HG03103 (cell line): ENCODE measurements around the gene HADHB.
"Not testable (repeated sequence)": the region's sequence is repeated elsewhere in the genome, so short reads cannot be mapped to it uniquely, and the experiment has no call there.

Experiments
- ATAC-seq: cut with Tn5 transposase; IDR thresholded peaks from one replicate; pipeline ENCODE4 v1.9.1; 2021; ENCODE audit warnings: low read depth; ENCODE audit not compliant: unreplicated experiment

Gene HADHB

DNA sequence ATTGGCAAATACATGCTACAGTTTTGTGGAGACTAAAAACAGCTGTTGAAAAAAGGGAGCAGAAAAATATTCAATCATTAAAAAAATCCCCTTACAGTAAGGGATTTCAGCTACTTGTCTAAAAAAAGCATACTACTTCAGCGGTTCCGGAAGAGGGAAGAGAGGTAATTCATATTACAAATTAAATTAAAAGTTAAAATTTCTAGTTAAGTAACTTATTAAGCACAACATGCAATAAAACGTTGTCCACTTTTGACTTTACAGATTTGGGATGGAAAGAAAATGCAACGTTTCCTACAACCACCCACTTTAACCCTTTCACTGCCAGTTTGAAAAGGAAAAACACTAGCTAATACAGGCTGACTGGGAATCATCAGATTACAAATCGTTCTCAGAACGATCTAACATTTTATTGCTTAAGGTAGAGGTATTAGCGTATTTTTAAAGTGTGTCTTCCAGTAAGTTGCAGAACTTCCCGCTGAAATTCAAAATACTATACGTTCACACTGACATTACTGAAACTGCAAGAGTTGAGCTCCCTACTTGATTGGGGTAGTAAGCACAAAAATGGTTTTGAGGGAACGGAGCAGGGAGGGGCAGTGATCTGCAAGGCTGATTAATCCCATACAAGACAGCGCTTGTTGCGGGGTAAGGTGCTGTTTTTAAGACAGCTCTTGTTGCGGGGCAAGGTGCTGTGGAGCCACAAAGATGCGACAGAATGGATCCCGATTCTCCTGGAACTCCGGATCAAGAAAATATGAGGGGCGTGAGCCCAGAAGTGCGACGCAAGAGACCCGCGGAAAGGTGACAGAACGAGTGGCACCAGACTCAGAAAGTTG, 1.1 kb upstream of the HADHB start:
- no peak for ATAC-seq

DNA sequence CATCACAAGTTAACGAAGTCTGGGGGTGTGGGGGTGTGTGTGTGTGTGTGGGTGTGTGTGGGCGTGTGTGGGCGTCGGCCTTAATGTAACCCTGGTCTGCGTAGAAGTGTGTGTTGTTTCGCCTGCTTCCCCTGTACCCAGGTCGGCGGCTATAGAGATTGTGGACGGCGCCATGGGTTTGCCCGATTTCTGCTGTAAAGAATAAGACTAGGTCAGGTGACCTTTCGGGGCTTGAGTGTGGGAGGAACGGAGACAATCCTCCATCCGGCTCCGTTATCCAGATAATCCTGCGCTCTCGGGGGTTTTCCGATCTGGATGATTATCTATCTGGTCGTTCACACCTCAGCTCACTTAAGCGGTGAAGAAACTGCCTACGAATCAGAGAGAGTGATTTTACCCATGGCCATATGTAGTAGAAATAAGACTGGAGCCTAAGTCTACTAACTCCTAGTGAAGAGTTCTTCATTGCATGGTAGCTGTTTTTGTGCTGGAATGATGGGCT, 543 bp downstream of the HADHB start:
- ATAC-seq, result no peak

DNA sequence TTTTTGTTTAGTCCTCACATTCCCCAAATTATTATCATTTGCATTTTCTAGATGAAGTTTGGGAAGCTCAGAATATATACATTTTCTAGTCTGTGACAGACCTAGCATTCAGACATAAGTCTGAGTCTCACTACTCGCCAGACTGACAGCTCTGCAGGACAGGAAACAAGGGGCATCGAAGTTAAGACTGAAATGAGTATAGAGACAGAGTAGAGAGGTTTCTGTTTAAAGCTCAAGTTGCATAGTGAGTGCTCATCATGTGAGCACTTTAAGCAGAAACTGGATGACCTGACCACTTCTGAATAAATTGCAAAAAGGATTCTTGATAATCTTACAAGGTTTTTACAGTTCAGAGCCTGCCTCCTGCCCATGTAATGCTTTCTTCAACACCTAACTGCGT, 1.1 kb downstream of the HADHB start:
- ATAC-seq, result peak; percentile 55

DNA sequence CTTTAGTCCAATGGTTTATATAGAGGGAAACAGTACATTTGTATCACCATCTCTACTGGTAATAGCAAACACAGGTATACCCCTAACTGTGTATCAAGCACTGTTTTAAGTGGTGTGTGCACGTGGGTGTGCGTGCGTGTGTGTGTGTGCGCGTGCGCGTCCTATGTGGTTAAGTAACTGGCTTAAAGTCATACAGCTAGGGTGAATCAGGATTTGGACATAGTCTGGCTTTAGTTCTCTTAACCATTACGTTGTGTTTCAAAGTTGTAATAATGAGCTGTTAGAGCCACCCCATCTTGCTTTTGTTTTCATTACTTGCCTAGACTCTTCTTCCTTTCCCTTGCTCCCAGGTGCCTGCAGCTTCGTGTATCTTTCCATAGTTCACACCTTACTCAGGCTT, 2.1 kb downstream of the HADHB start:
- ATAC-seq, result no peak

DNA sequence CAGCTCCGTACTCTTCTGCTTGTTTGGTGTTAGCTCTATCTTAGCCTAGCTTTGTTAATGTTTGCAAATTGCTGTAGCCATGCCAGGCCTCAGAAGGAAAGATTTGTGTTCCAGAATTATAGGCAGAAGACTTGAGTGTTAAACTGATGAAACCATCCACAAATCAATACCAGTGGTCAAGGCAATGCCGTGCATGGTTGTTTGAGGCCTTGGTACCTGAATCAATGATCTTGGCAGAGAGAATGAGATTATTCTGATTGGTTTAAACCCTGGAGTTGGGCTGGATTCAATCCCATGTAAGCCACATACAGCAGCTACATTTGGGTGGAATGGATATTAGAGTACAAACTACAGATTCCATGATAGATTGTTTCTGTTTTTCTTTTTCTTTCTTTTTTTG, 4.9 kb downstream of the HADHB start:
- no peak for ATAC-seq

DNA sequence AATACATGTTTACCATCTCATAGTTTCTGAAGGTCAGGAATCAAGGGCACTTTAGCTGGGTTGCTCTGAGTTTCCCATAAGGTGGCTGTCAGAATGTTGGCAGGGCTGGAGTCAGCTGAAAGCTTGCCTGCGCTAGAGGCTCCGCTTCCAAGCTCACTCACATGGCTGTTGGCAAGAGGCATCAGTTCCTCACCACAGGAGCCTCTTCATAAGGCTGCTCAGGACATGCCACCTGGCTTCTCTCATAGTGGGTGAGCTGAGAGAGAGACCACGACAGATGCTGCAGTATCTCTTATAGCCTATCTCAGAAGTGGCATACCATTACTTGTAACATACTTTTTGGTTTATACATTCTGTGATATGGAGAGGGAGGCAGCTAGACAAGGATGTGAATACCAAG, 7.2 kb downstream of the HADHB start:
- ATAC-seq, result no peak

DNA sequence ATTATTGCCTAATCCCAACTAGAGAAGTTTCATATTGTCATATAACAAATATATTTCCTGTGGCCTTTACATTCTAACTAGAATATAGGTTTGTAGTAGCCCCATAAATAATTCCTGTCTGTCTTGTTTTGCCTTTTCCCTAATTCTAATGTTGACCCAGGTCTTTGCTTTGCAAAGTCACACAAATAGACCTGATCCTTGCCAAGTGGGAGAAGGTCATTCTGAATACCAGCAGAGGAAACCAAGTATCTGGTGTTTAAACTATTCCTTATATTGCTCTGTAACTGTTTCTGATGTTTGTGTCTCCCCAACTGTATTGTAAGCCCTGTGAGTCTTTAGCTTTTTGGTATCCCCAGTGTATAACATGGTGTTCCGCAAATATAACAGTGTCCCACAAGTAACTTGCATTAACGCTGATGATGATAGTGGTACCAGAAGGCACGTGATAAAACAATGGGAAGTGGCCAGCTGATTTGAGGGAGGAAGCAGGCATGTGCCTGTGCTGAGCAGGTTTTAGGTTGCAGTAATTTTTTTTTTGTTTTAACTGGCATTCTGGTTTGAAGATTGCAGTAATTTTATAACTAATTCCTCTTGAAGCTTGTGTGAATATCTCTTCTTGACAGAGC, 11.1 kb downstream of the HADHB start:
- ATAC-seq, result no peak

DNA sequence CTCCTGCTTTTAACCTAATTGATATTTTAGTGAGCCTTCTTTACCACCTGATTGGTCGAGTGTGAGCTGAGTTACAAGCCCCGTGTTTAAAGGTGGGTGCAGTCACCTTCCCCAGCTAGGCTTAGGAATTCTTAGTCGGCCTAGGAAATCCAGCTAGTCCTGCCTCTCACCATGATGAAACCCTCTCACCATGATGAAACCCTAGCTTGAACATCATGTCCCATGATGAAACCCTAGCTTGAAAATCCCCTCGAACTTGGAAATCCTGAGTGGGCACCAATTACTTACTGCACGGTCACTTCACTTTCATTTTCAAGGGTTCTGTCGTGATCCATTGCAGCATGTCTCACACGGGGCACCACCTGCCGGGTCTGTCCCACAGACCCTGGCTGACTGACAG, 14.1 kb downstream of the HADHB start:
- not testable (repeated sequence) for ATAC-seq

DNA sequence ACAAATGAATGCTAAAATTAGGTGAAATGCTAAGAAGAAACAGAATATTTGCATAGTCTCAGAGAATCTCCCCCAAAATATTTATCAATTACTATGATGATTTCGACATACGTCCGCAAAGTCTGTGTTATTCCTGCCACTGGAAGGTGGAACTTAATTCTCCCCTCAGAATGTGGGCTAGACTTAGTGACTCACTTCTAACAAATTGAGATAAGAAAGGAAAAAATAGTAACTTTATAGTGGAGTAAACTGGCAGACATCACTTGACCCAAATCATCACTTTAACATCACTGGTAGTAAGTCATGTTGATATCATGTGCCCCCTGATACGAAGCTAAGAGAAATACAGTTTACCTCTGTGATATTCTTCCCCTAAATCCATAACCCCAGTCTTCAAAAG, 23.5 kb downstream of the HADHB start:
- ATAC-seq, result no peak

DNA sequence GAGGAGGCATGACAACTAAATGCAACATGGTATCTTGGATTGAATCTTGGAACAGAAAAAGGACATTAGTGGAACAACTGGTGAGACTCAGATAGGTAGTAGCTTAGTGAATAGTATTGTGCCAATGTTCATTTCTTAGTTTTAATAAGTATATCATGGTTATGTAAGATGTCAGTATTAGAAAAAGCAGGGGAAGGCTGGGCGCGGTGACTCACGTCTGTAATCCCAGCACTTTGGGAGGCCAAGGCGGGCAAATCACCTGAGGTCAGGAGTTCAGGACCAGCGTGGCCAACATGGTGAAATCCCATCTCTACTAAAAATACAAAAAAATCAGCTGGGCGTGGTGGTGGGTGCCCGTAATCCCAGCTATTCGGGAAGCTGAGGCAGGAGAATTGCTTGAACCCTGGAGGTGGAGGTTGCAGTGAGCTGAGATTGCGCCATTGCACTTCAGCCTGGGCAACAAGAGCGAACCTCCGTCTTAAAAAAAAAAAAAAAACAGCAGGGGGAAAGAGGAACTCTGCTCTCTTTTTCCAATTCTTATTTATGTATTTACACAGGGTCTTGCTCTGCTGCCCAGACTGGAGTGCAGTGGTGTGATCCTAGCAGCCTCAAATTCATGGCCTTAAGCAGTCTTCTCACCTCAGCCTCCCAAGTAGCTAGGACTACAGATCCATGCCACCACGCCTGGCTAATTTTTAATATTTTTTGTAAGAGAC, 24.1 kb downstream of the HADHB start:
- not testable (repeated sequence) for ATAC-seq

DNA sequence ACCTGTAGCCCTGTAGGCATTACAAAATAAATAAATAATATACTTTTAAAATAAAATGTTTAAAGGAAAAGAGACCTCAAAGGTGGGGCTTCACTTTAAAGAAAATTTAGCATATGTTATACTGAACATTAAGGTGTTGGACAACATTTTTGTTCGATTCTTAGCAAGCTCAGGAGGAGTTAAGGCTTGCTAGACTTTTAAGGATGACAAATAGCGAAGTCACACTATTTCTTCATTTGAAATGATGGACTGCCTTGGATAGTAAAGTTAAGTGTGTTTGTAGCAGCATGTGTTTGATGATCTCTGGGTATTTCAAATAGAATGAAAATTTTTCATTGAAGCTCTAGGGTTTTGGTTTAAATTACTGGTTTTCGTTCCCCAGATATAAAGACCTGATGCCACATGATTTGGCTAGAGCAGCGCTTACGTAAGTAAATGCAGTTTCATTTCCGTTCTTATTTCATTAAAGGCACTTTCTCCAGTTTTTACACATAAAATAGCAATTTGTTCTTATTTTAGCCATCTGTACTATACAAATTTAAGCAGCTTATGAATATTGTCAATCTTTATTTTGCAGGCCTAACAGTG, 24.9 kb downstream of the HADHB start:
- ATAC-seq, result no peak

DNA sequence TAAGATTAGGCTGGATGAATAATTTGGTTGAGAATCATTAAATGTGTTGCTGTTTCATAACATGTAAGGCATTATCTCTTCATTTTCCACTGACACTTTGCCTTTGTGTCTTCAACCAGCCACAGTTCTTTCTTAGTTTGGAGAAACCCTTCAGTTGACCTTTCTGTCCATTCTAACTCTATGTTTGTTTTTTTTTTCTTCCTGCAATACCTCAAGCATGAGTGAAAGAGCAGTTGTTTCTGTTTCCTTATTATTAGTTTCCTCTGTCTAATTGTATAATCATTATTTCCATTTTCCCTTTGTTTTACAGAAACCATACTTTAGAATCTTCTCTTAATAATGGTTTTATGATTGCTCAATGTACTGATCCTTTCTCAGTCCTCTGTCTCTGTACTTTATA, 25.6 kb downstream of the HADHB start:
- no peak for ATAC-seq

DNA sequence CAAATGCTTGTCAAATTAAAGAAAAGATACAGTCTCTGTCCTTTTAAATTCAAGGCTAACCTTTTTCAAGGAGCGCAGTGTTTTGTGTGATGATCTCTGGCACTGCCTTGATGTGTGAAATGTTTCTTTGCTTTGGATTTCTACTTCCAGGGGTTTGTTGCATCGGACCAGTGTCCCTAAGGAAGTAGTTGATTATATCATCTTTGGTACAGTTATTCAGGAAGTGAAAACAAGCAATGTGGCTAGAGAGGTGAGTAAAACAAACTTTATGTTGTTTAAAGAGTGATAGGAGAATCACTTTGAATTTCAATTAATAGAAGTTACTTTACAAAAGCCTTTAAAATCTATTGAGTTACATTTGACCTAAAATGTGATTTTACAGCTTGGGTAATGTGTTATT, 28.8 kb downstream of the HADHB start:
- ATAC-seq, result no peak

DNA sequence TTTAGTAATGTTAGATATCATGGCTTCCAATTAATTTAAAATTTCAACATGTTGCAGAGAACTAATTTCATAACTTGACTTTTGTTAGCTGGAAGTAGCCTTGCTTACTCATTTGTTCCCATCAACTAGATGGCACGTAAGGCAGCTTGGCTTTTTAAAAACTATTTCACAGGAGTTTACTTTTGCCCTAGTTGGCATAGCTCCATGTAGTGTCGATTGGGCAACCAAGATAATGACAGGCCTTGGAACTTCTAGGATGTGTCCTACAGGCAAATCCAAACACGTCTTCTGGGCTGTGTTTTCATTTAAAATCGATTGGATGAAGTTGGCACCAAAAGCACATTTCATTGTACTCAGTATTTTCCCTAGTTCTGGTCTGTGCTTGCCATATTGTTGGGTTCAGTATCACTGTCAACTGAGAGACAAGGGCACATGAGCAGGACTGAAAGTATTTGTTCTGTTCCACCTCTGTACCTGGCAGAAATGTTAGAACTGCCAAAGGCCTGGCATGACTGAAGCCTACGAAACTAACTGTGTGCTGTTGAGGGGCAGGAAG, 29.4 kb downstream of the HADHB start:
- ATAC-seq, result no peak

DNA sequence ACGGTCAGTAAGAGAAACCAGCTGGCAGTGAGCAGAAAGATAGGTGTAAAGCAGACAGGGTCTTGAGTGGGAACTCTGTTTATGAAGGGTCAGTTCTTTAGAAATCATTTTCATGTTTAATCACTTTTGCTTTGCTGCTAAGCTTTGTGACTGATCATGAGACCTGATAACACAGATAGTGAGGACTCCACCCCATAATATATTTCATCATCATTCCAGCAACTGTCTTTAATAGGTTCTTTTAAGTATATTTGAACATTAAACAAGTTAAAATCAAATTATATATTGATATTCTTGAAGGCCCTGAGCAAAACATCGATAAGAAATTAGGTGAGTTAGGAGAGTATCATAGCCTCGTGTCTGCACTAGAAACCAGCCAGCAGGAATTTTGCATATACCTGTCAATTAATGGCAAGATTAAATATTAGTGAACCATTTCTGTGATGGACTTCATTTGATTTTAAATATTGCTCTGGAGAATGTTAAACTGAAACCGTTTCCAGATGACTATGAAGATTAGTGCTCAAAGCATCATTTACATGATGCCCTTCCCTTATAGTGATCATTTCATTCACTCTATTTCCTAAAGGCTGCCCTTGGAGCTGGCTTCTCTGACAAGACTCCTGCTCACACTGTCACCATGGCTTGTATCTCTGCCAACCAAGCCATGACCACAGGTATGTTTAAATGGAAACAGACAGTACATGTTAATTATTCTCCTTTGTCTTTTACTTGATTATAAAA, 31.9 kb downstream of the HADHB start:
- no peak for ATAC-seq

DNA sequence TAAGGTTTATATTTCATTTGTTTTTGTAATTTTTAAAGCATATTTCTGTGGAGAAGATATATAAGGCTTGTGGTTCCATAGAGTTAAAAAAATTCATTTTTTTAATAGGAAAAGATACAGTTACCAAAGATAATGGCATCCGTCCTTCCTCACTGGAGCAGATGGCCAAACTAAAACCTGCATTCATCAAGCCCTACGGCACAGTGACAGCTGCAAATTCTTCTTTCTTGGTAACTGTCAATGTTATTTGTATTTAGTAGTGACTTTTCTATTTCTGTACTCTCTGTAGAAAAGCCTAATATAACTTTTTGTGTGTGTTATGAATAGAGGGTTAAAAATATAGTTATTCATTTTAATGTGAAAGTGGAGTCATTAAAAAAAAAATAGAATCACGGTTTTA, 35.1 kb downstream of the HADHB start:
- ATAC-seq, result no peak

DNA sequence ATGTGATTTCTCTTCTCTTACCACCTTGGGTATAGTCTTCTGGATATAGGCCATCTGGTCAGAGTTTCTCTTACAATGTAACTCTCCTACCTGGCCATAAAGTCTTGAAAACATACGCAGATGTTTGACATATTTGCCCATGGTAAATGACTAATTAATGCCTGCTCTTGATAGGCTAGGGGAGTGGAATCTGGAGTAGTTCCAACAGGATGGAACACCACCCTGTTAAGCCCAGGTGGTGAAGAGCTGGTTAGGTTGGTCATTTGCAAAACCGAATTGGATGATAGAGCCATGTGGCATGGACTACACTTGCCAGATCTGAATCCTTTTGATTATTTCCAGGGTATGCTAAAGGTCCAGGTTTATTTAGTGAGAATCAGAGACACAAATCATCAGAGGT, 36.5 kb downstream of the HADHB start:
- ATAC-seq, result no peak

DNA sequence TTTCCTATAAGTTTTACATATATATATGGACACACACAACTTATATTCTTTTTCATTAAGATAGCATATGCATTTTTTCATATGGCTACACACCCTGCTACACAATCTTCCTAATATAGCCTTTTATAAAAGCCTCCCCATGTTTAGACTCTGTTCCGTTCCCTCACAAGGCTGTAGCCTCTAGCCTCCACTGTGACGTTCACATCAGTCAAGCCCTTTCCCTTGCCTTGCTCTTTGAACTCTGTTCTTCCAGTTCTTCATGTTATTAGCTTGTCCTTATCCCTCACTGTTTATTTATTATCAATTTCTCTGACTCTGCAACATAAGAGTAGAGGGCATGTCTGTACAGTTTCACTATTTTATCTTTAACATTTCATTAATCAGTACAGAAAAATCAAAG, 38.9 kb downstream of the HADHB start:
- no peak for ATAC-seq

DNA sequence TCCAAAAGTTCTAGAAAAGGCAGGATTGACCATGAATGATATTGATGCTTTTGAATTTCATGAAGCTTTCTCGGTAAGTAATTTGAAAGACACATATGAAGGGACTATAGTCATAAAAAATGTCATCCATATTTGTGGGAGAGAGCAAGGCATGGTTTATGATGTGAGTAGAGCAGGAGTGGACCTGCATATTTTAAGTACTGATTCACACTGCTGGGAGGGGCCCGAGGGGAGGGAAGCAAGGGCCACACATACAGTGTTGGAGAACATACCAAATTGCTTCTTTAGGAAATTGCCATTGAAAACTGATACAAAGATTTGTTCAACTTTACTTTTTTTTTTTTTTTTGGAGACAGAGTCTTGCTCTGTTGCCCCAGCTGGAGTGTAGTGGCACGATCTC, 39.4 kb downstream of the HADHB start:
- no peak for ATAC-seq

DNA sequence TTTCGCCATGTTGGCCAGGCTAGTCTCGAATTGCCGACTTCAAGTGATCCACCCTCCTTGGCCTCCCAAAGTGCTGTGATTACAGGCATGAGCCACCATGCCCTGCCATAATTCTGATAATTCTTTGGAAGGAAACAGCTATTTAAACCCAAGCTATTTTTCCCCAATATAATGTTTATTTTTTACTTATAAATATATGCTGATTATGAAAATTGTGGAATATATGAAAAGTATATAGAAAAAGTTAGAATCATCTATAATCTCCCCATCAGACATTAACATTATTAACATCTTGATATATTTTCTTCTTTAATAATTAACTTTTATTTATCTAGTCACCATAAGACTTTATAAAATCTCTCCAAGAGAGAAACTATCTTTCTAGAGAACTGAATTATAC, 41.2 kb downstream of the HADHB start:
- ATAC-seq, result no peak
